ENCODE results near the gene EPB41L4A.

Gene EPB41L4A

DNA sequence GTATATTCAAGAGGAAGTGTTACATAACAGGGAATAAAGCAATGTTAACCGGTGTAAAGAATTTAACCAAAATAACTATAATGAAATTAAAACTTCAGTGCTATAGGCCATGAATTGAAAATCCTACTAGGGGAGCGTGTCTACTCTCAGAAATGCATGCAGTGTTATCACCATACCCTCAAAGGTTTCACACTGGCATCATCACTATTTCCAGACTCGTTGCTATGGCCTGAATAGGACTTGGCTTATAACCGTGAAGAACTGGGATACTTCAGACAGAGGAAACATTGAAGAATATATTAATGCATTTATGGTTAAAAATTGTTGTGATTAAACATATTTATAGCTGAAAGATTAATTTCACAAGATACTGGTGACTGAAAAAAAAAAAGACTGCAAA is 154.9 kb downstream of the EPB41L4A start:
- H3K4me1 ChIP-seq (ENCODE audit: control insufficient read depth, insufficient read depth, low read length): no peaks in the 10 kb centered on the region
- WGBS (ENCODE audit: insufficient coverage, insufficient read length): no CpG with 5 or more reads among the region's 4 CpGs
- no peaks in the 10 kb centered on the region for H3K27me3 ChIP-seq (ENCODE audit: control insufficient read depth, insufficient read depth, low read length)
- H3K9me3 ChIP-seq (ENCODE audit: control insufficient read depth, insufficient read depth, low read length): no peaks in the 10 kb centered on the region
- DNase-seq (ENCODE audit: low read depth, low spot score): no peak
- H3K27ac ChIP-seq (ENCODE audit: low read length): no peak overlapping the region
- no peak overlapping the region for H3K4me3 ChIP-seq (ENCODE audit: low read length)
- no peaks in the 10 kb centered on the region for H3K36me3 ChIP-seq (ENCODE audit: control insufficient read depth, insufficient read depth, low read length)

DNA sequence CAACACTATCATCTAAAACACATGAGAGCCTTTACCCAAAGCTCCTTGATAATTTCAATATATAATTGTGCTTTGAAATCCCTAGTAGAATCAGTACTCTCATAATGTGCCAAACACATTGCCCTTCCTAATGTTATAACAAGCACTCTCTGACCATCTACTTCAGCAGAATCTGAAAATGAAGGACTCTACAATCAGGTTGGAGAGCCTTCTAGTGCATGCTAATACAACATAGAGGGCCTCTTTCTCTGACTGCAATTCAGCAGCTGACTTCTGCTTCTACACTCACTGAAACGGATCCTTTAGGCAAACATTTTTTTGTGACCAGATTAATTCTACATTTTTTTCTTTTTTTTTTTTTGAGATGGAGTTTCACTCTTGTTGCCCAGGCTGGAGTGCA is 155.6 kb downstream of the EPB41L4A start:
- Histone ChIP-seq H3K27ac (ENCODE audit: low read length) (no peak overlapping the region), H3K27me3 (ENCODE audit: control insufficient read depth, insufficient read depth, low read length) (no peaks in the 10 kb centered on the region), H3K4me1 (ENCODE audit: control insufficient read depth, insufficient read depth, low read length) (no peaks in the 10 kb centered on the region), H3K4me3 (ENCODE audit: low read length) (no peak overlapping the region), H3K9me3 (ENCODE audit: control insufficient read depth, insufficient read depth, low read length) (no peaks in the 10 kb centered on the region), H3K36me3 (ENCODE audit: control insufficient read depth, insufficient read depth, low read length) (no peaks in the 10 kb centered on the region)
- no peak for DNase-seq (ENCODE audit: low read depth, low spot score)
- no CpG with 5 or more reads among the region's 1 CpG for WGBS (ENCODE audit: insufficient coverage, insufficient read length)

- Histone ChIP-seq H3K4me3 (ENCODE audit: low read length) (no peak overlapping the region), H3K4me1 (ENCODE audit: control insufficient read depth, insufficient read depth, low read length) (peaks cover 2% of the 10 kb centered on the region; the same call in 1 of the 2 replicates), H3K27me3 (ENCODE audit: control insufficient read depth, insufficient read depth, low read length) (no peaks in the 10 kb centered on the region), H3K36me3 (ENCODE audit: control insufficient read depth, insufficient read depth, low read length) (no peaks in the 10 kb centered on the region), H3K9me3 (ENCODE audit: control insufficient read depth, insufficient read depth, low read length) (no peaks in the 10 kb centered on the region), H3K27ac (ENCODE audit: low read length) (no peak overlapping the region)
- no CpG with 5 or more reads among the region's 2 CpGs for WGBS (ENCODE audit: insufficient coverage, insufficient read length)
- DNase-seq (ENCODE audit: low read depth, low spot score): no peak
Observed at GRCh38 chr5:112258571-112258970, 160.5 kb downstream of the EPB41L4A start.

DNA sequence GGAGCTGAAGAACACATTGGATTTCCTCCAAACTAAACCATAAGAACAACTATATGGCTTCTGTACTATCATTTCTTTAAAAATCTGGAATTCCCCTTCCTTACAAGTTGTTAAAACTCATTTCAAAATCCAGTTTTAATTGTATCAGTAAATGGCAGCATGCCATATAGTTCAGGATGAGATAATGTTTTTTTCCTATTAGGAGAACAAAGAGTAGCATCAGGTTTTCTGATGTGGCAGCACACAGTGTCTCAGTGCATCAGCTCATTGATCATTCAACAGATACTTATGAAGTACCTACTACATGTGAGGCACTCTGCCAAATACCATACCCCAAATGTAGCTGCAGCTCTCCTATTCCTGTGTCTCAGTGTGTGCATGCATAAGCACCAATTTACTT is 161.1 kb downstream of the EPB41L4A start:
- Histone ChIP-seq H3K36me3 (ENCODE audit: control insufficient read depth, insufficient read depth, low read length) (no peaks in the 10 kb centered on the region), H3K4me3 (ENCODE audit: low read length) (no peak overlapping the region), H3K27ac (ENCODE audit: low read length) (no peak overlapping the region), H3K4me1 (ENCODE audit: control insufficient read depth, insufficient read depth, low read length) (peaks cover 2% of the 10 kb centered on the region; the same call in 1 of the 2 replicates), H3K27me3 (ENCODE audit: control insufficient read depth, insufficient read depth, low read length) (no peaks in the 10 kb centered on the region), H3K9me3 (ENCODE audit: control insufficient read depth, insufficient read depth, low read length) (no peaks in the 10 kb centered on the region)
- no peak for DNase-seq (ENCODE audit: low read depth, low spot score)

DNA sequence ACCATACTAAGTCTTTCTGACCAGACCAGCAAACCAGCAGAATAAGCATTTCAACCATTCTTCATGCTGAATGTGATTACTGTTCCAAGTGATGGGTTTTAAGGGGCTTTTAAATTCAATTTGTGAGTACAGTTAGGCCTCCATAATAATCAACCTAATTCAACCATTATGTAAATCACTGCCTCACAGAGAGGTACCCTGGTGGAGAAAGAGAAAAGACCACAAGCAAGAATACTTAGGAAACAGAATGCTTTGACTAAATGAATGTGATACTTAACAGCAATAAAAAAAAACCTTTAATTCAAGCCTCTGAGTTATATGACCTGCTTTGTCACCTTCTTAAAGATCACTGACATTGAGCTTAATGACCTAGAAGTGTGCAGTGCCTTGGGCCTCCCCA is 162.1 kb downstream of the EPB41L4A start:
- Histone ChIP-seq H3K27me3 (ENCODE audit: control insufficient read depth, insufficient read depth, low read length) (no peaks in the 10 kb centered on the region), H3K4me3 (ENCODE audit: low read length) (no peak overlapping the region)
- no peak for DNase-seq (ENCODE audit: low read depth, low spot score)

DNA sequence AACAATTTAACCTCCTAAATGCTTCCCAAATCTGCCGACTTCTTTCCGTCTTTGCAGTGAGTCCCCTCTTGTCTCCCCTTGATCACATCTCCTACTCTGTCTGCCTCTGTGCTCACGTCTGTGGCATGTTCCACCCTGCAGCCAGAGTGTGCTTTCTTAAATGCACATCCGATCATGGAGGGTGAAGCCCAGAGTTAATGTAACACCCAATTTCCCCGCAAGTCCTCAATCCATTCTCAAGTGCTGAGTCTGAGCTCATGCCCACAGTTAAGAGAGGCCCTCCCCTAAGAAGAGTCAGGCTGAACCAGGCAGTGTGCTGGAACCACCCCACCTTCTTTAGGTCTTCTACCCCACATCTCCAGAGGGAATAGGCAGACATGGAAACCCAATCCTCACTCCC is 164.8 kb downstream of the EPB41L4A start:
- Histone ChIP-seq H3K27ac (ENCODE audit: low read length) (no peak overlapping the region), H3K27me3 (ENCODE audit: control insufficient read depth, insufficient read depth, low read length) (no peaks in the 10 kb centered on the region), H3K36me3 (ENCODE audit: control insufficient read depth, insufficient read depth, low read length) (no peaks in the 10 kb centered on the region), H3K9me3 (ENCODE audit: control insufficient read depth, insufficient read depth, low read length) (no peaks in the 10 kb centered on the region), H3K4me3 (ENCODE audit: low read length) (no peak overlapping the region), H3K4me1 (ENCODE audit: control insufficient read depth, insufficient read depth, low read length) (peaks cover 2% of the 10 kb centered on the region; the same call in 1 of the 2 replicates)
- no CpG with 5 or more reads among the region's 5 CpGs for WGBS (ENCODE audit: insufficient coverage, insufficient read length)
- no peak for DNase-seq (ENCODE audit: low read depth, low spot score)

More for the DNA sequence above, 162.1 kb downstream of the EPB41L4A start:
- peaks cover 2% of the 10 kb centered on the region; the same call in 1 of the 2 replicates for H3K4me1 ChIP-seq (ENCODE audit: control insufficient read depth, insufficient read depth, low read length)
- no peaks in the 10 kb centered on the region for H3K9me3 ChIP-seq (ENCODE audit: control insufficient read depth, insufficient read depth, low read length)
- no peak overlapping the region for H3K27ac ChIP-seq (ENCODE audit: low read length)
- H3K36me3 ChIP-seq (ENCODE audit: control insufficient read depth, insufficient read depth, low read length): no peaks in the 10 kb centered on the region

GRCh38 chr5:112253478-112254250 is 165.4 kb downstream of the EPB41L4A start:
- WGBS (ENCODE audit: insufficient coverage, insufficient read length): no CpG with 5 or more reads among the region's 9 CpGs
- Histone ChIP-seq H3K27ac (ENCODE audit: low read length) (no peak overlapping the region), H3K9me3 (ENCODE audit: control insufficient read depth, insufficient read depth, low read length) (no peaks in the 10 kb centered on the region), H3K4me3 (ENCODE audit: low read length) (no peak overlapping the region), H3K36me3 (ENCODE audit: control insufficient read depth, insufficient read depth, low read length) (no peaks in the 10 kb centered on the region), H3K4me1 (ENCODE audit: control insufficient read depth, insufficient read depth, low read length) (peaks cover 2% of the 10 kb centered on the region; the same call in 1 of the 2 replicates), H3K27me3 (ENCODE audit: control insufficient read depth, insufficient read depth, low read length) (no peaks in the 10 kb centered on the region)
- DNase-seq (ENCODE audit: low read depth, low spot score): no peak

GRCh38 chr5:112250551-112250950 is 168.5 kb downstream of the EPB41L4A start:
- DNase-seq (ENCODE audit: low read depth, low spot score): no peak
- Histone ChIP-seq H3K4me3 (ENCODE audit: low read length) (no peak overlapping the region), H3K27ac (ENCODE audit: low read length) (no peak overlapping the region), H3K9me3 (ENCODE audit: control insufficient read depth, insufficient read depth, low read length) (no peaks in the 10 kb centered on the region), H3K4me1 (ENCODE audit: control insufficient read depth, insufficient read depth, low read length) (no peaks in the 10 kb centered on the region; the same call in 1 of the 2 replicates), H3K36me3 (ENCODE audit: control insufficient read depth, insufficient read depth, low read length) (no peaks in the 10 kb centered on the region), H3K27me3 (ENCODE audit: control insufficient read depth, insufficient read depth, low read length) (no peaks in the 10 kb centered on the region)
- WGBS (ENCODE audit: insufficient coverage, insufficient read length): no CpG with 5 or more reads among the region's 2 CpGs

DNA sequence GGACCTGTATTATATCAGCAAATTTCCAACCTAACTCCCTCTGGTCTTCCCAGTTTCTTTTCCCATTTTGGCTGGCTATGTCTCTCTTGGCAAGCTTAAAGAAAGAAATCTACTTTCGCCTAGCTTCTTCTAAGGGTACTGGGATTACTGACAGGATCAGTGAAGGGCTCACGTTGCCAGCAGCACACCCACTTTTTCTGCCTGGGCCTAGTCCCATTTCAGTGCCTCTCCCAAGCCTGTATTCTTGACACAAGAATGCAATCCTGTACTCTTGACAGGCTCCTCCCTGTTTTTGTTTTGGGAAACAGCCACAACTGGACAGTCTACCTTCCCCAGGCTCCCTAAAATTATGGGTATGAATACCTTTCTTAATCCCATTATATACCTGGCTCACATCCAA is 170.5 kb downstream of the EPB41L4A start:
- no CpG with 5 or more reads among the region's 2 CpGs for WGBS (ENCODE audit: insufficient coverage, insufficient read length)
- H3K9me3 ChIP-seq (ENCODE audit: control insufficient read depth, insufficient read depth, low read length): no peaks in the 10 kb centered on the region
- H3K27me3 ChIP-seq (ENCODE audit: control insufficient read depth, insufficient read depth, low read length): no peaks in the 10 kb centered on the region
- no peak for DNase-seq (ENCODE audit: low read depth, low spot score)
- H3K4me3 ChIP-seq (ENCODE audit: low read length): no peak overlapping the region
- H3K36me3 ChIP-seq (ENCODE audit: control insufficient read depth, insufficient read depth, low read length): no peaks in the 10 kb centered on the region
- no peak overlapping the region for H3K27ac ChIP-seq (ENCODE audit: low read length)
- no peaks in the 10 kb centered on the region; the same call in 1 of the 2 replicates for H3K4me1 ChIP-seq (ENCODE audit: control insufficient read depth, insufficient read depth, low read length)

GRCh38 chr5:112247960-112248359 is 171.1 kb downstream of the EPB41L4A start:
- Histone ChIP-seq H3K4me3 (ENCODE audit: low read length) (no peak overlapping the region), H3K36me3 (ENCODE audit: control insufficient read depth, insufficient read depth, low read length) (no peaks in the 10 kb centered on the region), H3K9me3 (ENCODE audit: control insufficient read depth, insufficient read depth, low read length) (no peaks in the 10 kb centered on the region), H3K27ac (ENCODE audit: low read length) (no peak overlapping the region), H3K4me1 (ENCODE audit: control insufficient read depth, insufficient read depth, low read length) (no peaks in the 10 kb centered on the region; the same call in 1 of the 2 replicates), H3K27me3 (ENCODE audit: control insufficient read depth, insufficient read depth, low read length) (no peaks in the 10 kb centered on the region)
- DNase-seq (ENCODE audit: low read depth, low spot score): no peak

DNA sequence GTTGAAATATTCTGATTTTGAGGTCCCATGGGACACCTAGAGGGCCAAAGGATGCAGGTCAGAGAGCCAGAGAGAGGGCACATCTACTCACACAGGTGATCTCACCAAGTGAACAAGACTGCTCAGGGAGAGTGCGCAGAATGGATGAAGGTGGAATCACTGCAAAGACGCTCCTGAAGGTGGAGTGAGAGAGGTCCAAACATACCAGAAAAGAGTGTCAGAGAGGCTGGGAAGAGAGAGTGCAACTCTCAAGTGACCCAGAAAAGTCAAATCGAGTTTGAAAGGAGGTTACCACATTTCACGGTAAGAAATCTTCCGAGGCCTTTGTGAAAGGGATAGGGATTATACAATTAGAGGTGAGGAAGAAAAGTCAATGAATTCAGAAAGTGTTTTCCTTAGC is 173.4 kb downstream of the EPB41L4A start:
- Histone ChIP-seq H3K9me3 (ENCODE audit: control insufficient read depth, insufficient read depth, low read length) (no peaks in the 10 kb centered on the region), H3K36me3 (ENCODE audit: control insufficient read depth, insufficient read depth, low read length) (no peaks in the 10 kb centered on the region), H3K27me3 (ENCODE audit: control insufficient read depth, insufficient read depth, low read length) (no peaks in the 10 kb centered on the region), H3K27ac (ENCODE audit: low read length) (no peak overlapping the region), H3K4me3 (ENCODE audit: low read length) (no peak overlapping the region), H3K4me1 (ENCODE audit: control insufficient read depth, insufficient read depth, low read length) (no peaks in the 10 kb centered on the region; the same call in 1 of the 2 replicates)
- WGBS (ENCODE audit: insufficient coverage, insufficient read length): no CpG with 5 or more reads among the region's 5 CpGs
- no peak for DNase-seq (ENCODE audit: low read depth, low spot score)

All from iPS DF 6.9 (cell line).